ENCODE measurements around the gene EFCAB5. TPM values are rescaled to one million over a fixed set of nuclear protein-coding genes. Genes with fewer than 3 reads are reported as not detected.

The EFCAB5 gene
- total RNA-seq: under 0.01 and 0.14 TPM in 2 replicates

GRCh38 chr17:29941334-29941733, at the start of gene EFCAB5:
TSS of gene EFCAB5 (plus strand) at chr17:29941634. CDS start at chr17:29941797, 163 bp downstream.

DNA sequence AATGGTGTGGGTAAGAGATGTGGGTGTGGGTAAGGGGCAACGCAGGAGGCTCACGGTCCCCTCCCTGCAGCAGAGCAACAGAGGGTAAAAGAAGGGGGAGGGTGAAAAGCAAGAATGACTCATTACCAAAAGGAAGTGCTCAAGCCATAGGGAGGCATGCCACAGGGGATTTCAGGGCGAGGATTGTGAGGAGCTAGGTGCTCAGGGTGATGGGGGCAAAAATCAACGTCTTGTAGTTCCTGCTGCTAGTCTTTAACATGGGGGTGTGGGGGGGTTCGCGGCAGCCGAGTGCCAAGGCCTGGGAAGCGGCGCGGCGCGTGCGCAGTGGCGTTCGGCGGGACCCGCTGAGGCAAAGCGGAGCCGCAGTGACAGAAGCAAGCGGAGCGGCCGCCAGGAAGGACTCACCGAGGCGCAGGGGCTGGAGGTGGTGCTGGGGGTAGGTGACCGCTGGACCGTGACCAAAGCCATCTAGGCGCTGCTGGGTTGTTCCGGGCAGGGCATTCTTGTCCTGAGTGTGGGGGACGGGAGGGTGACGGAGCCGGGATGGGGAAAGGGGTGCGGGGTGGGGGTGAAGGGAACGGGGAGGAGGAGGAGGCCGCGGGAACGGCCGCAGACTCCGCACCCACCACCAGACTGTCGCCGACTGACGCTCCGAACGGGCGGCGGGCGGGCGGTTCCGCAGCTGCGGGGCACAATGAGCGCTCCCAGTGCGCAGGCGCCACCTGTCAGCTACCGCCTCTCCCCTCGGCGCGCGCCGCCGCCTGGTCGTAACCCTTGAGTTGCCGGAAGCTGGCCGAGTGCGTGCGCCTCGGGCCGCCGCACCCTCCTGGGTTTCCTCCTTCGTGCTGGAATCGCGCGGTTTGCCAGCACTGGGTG, 11.7 kb upstream of the EFCAB5 start, which contains the start of gene SSH2:
SSH2 (minus strand) TSS at position 696 of the 876 bp plus-strand sequence; CDS start at position 468, 228 bp downstream.

DNA sequence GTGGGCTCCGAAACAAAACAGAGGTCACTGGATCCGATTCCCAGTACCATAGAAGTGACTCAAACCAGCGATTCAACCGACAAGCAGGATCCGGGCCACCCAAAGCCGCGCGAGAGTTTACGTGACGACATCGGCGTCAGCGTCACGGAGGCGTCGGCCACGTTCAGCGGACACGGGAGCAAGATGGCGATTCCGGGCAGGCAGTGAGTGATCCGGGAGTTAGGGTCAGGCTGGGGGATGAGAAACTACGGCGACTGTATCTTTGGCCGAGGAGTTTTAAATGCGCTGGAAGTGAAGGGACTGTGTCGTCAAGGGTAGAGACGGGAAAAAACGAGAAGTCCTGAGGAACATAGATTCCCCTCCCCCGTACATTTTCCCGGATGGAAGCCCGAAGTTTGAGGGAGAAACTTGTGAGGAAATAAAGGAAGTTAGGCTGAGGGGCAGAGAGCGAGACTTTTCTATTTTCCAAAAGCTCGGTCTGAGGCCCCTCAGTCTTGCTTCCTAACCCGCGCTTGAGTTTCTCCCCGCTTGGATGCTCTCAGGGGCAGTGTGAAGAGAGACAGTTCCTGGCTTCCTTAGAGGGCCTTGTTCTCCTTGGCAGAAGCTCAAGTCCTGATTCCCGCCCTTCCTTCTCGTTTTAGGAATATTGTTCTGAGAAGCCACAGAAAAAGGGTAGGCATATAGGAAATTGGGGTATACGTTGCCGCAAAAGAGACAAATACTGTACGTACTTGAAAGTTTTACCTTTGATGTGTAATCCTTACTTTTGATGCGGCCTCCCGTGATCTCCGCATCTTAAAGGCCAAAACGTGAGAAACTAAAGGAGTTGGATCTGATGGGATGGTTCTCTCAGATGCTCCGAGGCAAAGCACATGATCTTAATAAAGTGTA, 175.5 kb downstream of the EFCAB5 start, which contains the start of gene NSRP1:
NSRP1 (plus strand) TSS at position 156 of the 891 bp plus-strand sequence; CDS start at position 184, 28 bp downstream.

Other genes with a start within 250 kb of the EFCAB5 start
- 4.1 and 12.6 TPM in 2 replicates for gene SSH2, start 11.4 kb upstream of the EFCAB5 start, total RNA-seq
- 17.4 and 18.8 TPM in 2 replicates for gene NSRP1, start 175.2 kb downstream of the EFCAB5 start, total RNA-seq

All from nasal cavity respiratory epithelium epithelial cell of viscerocranial mucosa (primary cell).